Mammary epithelial cell (primary cell): ENCODE data around the gene SLC6A15.

ENCODE experiments used
- EZH2 ChIP-seq: IDR thresholded peaks from 2 replicates; pipeline ENCODE4 v1.6.1; 2012; ENCODE audit warnings: low read length, inconsistent platforms, borderline replicate concordance
- TF ChIP-seq, protein P1 (sequence below), 2 donors: IDR thresholded peaks in 1 of 2; conservative IDR thresholded peaks in 1 of 2; 2 replicates each; pipeline ENCODE4 v1.5.1; 2011 to 2012; ENCODE audit warnings: inconsistent platforms in 2 of 2, low read length in 2 of 2, mild to moderate bottlenecking in 2 of 2, control low read depth in 1 of 2, low read depth in 1 of 2; ENCODE audit not compliant: insufficient read depth in 1 of 2; ENCODE audit errors: extremely low read depth in 1 of 2

DNA sequence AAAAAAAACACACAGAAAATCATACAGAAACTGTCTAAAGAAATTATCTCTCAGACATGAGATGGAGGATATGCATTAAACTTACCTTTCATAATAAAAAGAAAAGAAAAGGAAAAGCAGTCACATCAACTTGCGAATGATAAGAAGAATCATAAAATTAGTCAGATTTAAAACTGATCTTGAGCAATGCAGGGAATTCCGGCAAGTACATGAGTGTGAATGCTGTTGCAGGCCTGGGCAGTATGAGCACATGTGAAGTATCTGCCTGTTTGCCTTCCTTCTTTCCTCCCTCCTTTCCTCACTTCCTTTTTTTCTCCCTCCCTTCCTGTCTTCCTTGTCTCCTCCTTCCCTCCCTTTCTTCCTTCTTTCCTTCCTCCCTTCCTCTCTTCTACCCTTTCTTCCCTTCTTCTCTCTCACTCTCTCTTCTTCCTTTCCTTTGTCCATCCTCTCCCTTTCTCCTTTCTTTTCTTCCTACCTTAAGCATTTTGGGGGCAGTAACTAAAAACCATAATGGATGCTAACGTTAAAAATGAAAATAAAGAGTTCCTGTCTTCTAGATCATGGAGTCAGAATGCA lies 38.5 kb upstream of the SLC6A15 start:
- TF ChIP-seq, protein P1, sequence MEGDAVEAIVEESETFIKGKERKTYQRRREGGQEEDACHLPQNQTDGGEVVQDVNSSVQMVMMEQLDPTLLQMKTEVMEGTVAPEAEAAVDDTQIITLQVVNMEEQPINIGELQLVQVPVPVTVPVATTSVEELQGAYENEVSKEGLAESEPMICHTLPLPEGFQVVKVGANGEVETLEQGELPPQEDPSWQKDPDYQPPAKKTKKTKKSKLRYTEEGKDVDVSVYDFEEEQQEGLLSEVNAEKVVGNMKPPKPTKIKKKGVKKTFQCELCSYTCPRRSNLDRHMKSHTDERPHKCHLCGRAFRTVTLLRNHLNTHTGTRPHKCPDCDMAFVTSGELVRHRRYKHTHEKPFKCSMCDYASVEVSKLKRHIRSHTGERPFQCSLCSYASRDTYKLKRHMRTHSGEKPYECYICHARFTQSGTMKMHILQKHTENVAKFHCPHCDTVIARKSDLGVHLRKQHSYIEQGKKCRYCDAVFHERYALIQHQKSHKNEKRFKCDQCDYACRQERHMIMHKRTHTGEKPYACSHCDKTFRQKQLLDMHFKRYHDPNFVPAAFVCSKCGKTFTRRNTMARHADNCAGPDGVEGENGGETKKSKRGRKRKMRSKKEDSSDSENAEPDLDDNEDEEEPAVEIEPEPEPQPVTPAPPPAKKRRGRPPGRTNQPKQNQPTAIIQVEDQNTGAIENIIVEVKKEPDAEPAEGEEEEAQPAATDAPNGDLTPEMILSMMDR (conservative IDR thresholded peaks at IDR 0.05 in 1 of 2, IDR thresholded peaks at IDR 0.05 in 1 of 2; ENCODE audit: extremely low read depth in 1 of 2, insufficient read depth in 1 of 2, low read depth in 1 of 2, low read length in 2 of 2), result no peak
- TF ChIP-seq EZH2, result no peak
